AG10803 (cell line): ENCODE data around the gene TPK1.

Source experiments
- DNase-seq: peaks from one replicate; pipeline ENCODE4 v3.0.0; 2010; ENCODE audit warnings: low read depth
- H3K4me3 ChIP-seq: 2 replicates; pipeline ENCODE4 v1.5.1; 2011; ENCODE audit warnings: mild to moderate bottlenecking, low read length, control low read depth
- CTCF ChIP-seq: conservative IDR thresholded peaks from 2 replicates; pipeline ENCODE4 v1.5.1; 2011; ENCODE audit warnings: mild to moderate bottlenecking, low read length, control low read depth, inconsistent platforms

Gene TPK1

GRCh38 chr7:144836545-144836842 lies 641 bp upstream of the TPK1 start:
- no peak overlapping the region for H3K4me3 ChIP-seq
- DNase-seq = no peak
- no peak for TF ChIP-seq CTCF

- H3K4me3 ChIP-seq = peak overlapping the region; percentile 89
- DNase-seq = peak; percentile 52
- no peak for TF ChIP-seq CTCF
These were observed 670 bp downstream of the TPK1 start for GRCh38 chr7:144835155-144835611.

- no peak for TF ChIP-seq CTCF
- H3K4me3 ChIP-seq = peak overlapping the region; percentile 89
- peak; percentile 36 for DNase-seq
These were observed 1.2 kb downstream of the TPK1 start for GRCh38 chr7:144834641-144835144.

GRCh38 chr7:144830811-144831210 lies 5.0 kb downstream of the TPK1 start:
- peak; percentile 0 for DNase-seq
- no peak for TF ChIP-seq CTCF
- no peak overlapping the region for H3K4me3 ChIP-seq

- DNase-seq = no peak
- no peak for TF ChIP-seq CTCF
- H3K4me3 ChIP-seq = no peak overlapping the region
These were observed 5.6 kb downstream of the TPK1 start for GRCh38 chr7:144830024-144830785.

GRCh38 chr7:144827621-144828020 lies 8.2 kb downstream of the TPK1 start:
- no peak overlapping the region for H3K4me3 ChIP-seq
- TF ChIP-seq CTCF = no peak
- DNase-seq = peak; percentile 28

- peak; percentile 2 for DNase-seq
These were observed 9.6 kb downstream of the TPK1 start for GRCh38 chr7:144826208-144826607.

More at GRCh38 chr7:144826208-144826607, 9.6 kb downstream of the TPK1 start:
- H3K4me3 ChIP-seq = no peak overlapping the region
- TF ChIP-seq CTCF = no peak
